ENCODE measurements around the gene SFMBT1.
A peak's percentile ranks its signal among the peaks of the same experiment; 100 is the strongest.

The SFMBT1 gene, protein sequence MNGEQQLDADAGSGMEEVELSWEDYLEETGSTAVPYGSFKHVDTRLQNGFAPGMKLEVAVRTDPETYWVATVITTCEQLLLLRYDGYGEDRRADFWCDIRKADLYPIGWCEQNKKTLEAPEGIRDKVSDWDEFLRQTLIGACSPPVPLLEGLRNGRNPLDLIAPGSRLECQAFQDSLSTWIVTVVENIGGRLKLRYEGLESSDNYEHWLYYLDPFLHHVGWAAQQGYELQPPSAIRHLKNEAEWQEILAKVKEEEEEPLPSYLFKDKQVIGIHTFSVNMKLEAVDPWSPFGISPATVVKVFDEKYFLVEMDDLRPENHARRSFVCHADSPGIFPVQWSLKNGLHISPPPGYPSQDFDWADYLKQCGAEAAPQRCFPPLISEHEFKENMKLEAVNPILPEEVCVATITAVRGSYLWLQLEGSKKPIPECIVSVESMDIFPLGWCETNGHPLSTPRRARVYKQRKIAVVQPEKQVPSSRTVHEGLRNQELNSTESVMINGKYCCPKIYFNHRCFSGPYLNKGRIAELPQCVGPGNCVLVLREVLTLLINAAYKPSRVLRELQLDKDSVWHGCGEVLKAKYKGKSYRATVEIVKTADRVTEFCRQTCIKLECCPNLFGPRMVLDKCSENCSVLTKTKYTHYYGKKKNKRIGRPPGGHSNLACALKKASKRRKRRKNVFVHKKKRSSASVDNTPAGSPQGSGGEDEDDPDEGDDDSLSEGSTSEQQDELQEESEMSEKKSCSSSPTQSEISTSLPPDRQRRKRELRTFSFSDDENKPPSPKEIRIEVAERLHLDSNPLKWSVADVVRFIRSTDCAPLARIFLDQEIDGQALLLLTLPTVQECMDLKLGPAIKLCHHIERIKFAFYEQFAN

DNA sequence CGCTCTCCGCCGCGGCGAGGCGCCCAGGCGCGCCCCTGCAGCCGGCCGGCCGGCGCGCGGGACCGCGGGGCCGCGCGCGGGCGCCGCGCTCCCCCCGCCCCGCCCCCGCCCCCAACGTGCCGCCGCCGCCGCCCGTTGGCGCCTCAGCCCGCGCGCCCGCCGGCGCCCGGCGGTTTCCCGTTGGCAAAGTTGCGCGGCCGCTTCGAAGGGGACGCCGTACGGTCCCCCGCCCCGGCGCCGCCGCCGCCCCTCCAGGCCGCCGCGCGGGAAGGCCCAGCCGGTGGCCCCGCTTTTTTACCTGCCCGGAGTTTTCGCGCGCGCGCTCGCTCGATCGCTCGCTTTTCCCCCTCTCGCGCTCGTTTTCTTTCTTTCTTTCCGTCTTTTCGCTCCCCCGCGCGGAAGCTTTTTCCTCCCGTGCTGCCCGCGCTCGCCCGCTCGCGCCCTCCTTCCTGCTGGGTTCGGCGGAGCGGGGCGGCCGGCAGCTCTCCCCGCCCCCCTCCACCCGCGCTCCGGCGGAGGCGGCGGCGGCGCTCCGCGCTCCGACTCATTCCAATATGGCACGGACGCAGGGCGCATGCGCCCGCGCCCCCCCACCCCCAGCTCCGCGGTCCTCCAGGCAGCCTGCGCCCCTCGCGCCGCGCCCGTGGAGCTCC, at the start of gene SFMBT1:
Gene SFMBT1 (minus strand): TSS at position 556 of the 653 bp plus-strand sequence. CDS start 76,945 bp downstream, outside the sequence.
- peak; percentile 90 for DNase-seq (ENCODE audit: low spot score)

GRCh38 chr3:53092942-53093341, 47.1 kb upstream of the SFMBT1 start:
- DNase-seq (ENCODE audit: low spot score): no peak

DNA sequence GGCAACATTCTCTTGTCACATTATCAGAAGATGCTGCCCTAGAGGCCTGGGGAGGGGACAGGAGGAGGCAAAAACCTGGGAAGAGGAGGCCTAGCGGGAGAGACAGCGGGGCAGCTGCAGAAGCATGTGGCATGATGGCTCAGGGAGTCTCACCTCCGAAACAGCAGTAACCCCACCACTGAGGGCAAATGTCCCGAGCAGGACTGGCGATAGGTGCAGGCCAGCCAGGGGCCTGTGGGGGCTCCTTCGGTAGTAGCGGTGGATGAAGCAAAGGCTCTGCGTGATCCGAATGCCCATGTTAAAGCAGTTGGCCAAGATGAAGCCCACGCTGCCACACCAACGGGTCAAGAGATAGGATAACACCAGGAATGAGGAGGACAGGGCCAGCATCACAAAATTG, 46.3 kb upstream of the SFMBT1 start:
- DNase-seq (ENCODE audit: low spot score): no peak

DNA sequence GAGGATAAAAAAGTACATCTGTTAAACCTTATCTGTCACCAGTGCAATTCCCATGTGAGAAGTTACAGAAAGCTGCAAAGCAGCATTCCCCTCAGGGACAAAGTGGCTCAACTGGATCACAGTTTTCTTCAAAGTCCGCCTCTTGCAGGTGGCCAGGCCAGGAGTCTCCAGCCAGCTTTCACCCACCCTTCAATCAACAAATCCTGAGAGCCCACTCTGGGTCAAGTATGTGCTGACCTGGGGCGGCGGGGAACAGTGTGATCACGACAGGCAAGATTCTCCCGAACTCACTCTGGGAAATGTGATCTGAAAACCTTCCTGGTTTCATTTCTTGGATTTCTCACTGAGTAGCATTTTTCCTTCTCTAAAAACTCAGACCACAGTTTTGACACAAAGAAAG, 45.1 kb upstream of the SFMBT1 start:
- DNase-seq (ENCODE audit: low spot score): no peak

DNA sequence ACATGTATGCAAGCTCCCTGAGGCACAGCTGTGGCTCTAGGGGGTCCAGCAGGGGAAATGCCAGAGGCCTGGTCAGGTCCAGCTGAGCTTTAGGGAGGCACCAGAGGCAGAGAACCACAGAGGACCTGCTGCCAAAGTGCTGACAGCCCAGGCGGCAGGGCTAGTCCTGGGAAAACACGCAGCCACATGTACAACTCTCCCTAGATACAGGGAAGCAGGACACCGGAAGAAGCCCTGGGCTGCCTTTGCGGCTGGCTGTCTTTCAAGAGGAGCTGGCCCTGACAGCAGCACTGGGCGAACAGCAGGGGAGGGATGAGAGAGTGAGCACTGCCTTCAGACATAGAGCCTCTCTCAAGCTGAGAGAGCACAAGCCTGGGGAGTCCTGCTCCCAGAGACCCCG, 43.6 kb upstream of the SFMBT1 start:
- DNase-seq (ENCODE audit: low spot score): no peak

DNA sequence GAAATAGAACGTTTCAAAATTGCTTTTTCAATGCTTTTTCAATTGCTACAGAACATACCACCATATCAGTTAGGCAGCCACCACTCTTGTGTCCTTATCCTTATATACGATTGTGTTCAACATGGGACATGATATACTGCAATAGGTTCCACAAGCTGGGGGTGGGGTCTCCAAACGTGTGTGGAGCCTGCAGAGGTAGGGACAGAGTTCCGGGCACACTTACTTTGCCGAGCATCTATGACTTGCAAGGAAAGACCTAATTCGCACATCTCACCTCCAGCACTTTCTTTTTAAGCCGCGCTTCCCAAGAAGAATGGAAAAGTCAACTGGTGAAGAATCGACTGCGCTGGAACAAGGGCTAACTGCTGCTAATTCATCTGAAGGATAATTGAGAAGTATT, 39.6 kb upstream of the SFMBT1 start:
- no peak for DNase-seq (ENCODE audit: low spot score)

- DNase-seq (ENCODE audit: low spot score): no peak
These were observed 38.6 kb upstream of the SFMBT1 start for GRCh38 chr3:53084310-53085001.

GRCh38 chr3:53083949-53084309, 38.1 kb upstream of the SFMBT1 start:
- no peak for DNase-seq (ENCODE audit: low spot score)

GRCh38 chr3:53083521-53083920, 37.6 kb upstream of the SFMBT1 start:
- no peak for DNase-seq (ENCODE audit: low spot score)

GRCh38 chr3:53082736-53083135, 36.9 kb upstream of the SFMBT1 start:
- no peak for DNase-seq (ENCODE audit: low spot score)

- no peak for DNase-seq (ENCODE audit: low spot score)
These were observed 35.4 kb upstream of the SFMBT1 start for GRCh38 chr3:53081318-53081717.

GRCh38 chr3:53080612-53081205, 34.8 kb upstream of the SFMBT1 start:
- DNase-seq (ENCODE audit: low spot score): no peak

GRCh38 chr3:53079791-53080555, 34.1 kb upstream of the SFMBT1 start:
- no peak for DNase-seq (ENCODE audit: low spot score)

- no peak for DNase-seq (ENCODE audit: low spot score)
These were observed 33.3 kb upstream of the SFMBT1 start for GRCh38 chr3:53079147-53079546.

DNA sequence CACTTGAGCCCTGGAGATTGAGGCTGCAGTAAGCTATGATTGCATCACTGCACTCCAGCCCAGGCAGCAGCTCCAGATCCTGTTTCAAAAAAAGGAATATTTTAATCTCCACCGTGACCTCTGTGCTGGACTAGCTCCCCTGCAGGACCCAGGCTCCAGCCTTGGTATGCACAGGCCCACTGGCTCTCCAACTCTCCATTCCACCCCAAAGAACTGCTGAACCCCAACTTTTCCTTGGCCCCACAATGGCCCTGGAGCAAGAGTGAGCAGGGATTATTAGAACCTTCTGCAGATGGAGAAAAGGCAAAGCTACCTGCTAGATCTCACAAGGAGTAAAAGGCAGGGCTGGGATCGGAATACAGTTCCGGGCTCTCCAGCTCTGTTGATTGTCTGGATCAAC, 32.8 kb upstream of the SFMBT1 start:
- no peak for DNase-seq (ENCODE audit: low spot score)

DNA sequence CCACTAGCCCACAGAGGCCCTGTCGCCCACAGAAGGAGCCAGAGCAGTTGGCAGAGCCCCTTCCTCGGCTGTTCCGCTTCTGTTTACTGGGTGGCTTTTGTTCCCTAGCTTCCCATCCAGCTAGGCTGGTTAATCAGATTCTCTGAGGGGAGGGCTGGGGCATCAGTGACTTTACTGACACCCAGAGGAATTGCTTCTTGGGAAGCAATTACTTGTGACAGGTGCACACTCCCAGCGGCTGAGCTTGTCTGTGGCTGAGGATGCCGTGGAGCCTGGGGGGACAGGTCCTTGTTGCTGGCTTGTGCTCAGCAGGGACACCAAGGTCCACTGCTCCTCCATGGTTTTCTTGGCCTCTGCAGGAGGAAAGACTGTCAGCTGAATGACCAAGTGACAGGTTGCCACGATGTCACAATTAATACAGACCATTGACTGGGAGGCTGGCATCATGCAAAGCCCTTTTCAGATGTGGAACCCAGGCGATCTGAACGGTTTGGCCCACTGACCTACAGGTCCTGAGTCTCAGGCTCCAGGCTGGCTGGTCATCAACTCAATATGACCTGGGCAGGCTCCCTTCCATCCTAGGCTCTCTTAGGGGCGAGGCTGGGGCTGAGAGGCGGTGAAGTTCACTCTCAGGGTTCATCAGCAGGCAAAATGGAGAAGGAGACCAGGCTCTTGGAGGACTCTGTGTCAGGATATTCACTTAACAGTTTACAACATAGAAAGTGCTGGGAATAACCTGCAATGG, 31.8 kb upstream of the SFMBT1 start:
- no peak for DNase-seq (ENCODE audit: low spot score)

DNA sequence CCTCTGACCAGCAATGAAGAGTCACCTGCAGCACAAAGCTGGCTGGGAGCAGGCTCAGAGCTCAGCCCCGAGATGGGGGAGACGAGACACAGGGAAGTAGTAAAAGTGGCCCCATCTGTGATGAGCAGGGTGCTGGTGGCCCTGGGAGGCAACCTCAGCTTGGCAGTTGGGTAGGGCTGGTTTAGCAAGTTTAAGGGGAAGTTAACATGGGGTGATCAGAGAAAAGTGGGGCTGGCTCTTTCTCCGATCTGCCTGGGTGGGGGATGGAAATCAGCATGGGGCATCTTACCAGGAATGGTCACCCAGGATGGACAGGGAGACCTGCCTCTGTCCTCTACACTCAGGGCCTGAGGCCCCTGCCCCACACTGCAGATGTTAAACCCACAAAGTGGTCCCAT, 29.9 kb upstream of the SFMBT1 start:
- DNase-seq (ENCODE audit: low spot score): no peak

- no peak for DNase-seq (ENCODE audit: low spot score)
These were observed 29.2 kb upstream of the SFMBT1 start for GRCh38 chr3:53074761-53075742.

GRCh38 chr3:53074366-53074696, 28.5 kb upstream of the SFMBT1 start:
- no peak for DNase-seq (ENCODE audit: low spot score)

Measured in germinal center (tissue), 1 donor.